ENCODE results near the gene EPGN.
"Not testable (repeated sequence)": the region's sequence is repeated elsewhere in the genome, so short reads cannot be mapped to it uniquely, and the experiment has no call there.

Gene EPGN

DNA sequence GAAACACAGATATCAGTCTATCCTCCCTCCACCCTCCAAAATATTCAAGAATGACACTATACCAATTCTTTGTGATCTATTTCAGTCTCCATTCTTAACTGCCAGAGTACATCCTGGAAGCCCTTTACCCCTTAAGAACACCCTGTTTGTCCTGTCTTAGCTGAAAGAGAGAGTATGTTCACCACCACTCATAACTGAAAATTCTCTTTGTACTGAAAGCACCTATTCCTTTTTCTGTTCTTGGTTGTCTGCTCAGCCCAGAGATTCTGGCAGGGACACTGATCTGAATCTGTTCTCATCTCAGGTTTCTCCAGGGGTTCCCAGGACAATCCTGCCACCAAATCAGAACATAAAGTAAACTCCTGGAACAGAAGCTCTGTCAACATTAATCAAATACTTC, 31.2 kb downstream of the EPGN start:
- Histone ChIP-seq H3K4me3 (ENCODE audit: control insufficient read depth in 1 of 7, extremely low read depth in 1 of 7, insufficient read depth in 4 of 7, low read depth in 2 of 7, low read length in 6 of 7) (no peak overlapping the region), H3K9me3 (ENCODE audit: control extremely low read depth in 1 of 5, control insufficient read depth in 4 of 5, insufficient read depth in 2 of 5, low read depth in 1 of 5, low read length in 4 of 5) (peaks cover 2 to 30% (median 15%) of the 10 kb centered on the region in 5 experiments), H3K27ac (ENCODE audit: insufficient read depth in 1 of 2, low read depth in 1 of 2, low read length in 2 of 2, poor library complexity in 1 of 2, severe bottlenecking in 2 of 2) (peak overlapping the region; percentile 36 to 59), H3K36me3 (ENCODE audit: control insufficient read depth in 4 of 4, insufficient read depth in 4 of 4, low read length in 3 of 4) (peaks cover 0 to 23% (median 7%) of the 10 kb centered on the region in 4 experiments), H3K27me3 (replicated peaks in 2 of 5; ENCODE audit: control insufficient read depth in 4 of 5, insufficient read depth in 5 of 5, low read length in 4 of 5) (no peaks in the 10 kb centered on the region), H3K4me1 (ENCODE audit: control extremely low read depth in 1 of 4, control insufficient read depth in 4 of 4, insufficient read depth in 4 of 4, low read length in 3 of 4) (peaks cover 0 to 14% (median 0%) of the 10 kb centered on the region in 4 experiments)
- POLR2A ChIA-PET = no interaction called here
- no peak for DNase-seq
- CTCF ChIA-PET = interaction anchor here (0.7 to 2.4 kb wide), 2 partner anchors 19 to 105 kb away, joined by 3 to 15 read pairs; no protein-coding TSS in a partner anchor

DNA sequence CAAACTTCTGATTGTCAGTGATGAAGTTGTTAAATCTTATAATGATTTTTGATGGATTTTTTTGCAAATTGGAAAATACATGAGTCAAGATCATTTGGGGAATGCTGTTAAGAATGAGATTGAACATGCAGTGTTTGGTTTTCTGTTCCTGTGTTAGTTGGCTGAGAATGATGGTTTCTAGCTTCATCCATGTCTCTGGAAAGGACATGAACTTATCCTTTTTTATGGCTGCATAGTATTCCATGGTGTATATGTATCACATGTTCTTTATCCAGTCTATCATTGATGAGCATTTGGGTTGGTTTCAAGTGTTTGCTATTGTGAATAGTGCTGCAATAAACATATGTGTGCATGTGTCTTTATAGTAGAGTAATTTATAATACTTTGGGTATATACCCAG, 32.2 kb downstream of the EPGN start:
- POLR2A ChIA-PET; H3K27me3 ChIP-seq (replicated peaks in 2 of 5; ENCODE audit: control insufficient read depth in 4 of 5, insufficient read depth in 5 of 5, low read length in 4 of 5); DNase-seq; H3K27ac ChIP-seq (ENCODE audit: insufficient read depth in 1 of 2, low read depth in 1 of 2, low read length in 2 of 2, poor library complexity in 1 of 2, severe bottlenecking in 2 of 2); H3K4me3 ChIP-seq (ENCODE audit: control insufficient read depth in 1 of 7, extremely low read depth in 1 of 7, insufficient read depth in 4 of 7, low read depth in 2 of 7, low read length in 6 of 7): not testable (repeated sequence)
- CTCF ChIA-PET = interaction anchor here (0.6 to 0.7 kb wide), 2 partner anchors 24 to 104 kb away, joined by 3 read pairs; partner anchors contain the start of gene EREG
- Histone ChIP-seq H3K4me1 (ENCODE audit: control extremely low read depth in 1 of 4, control insufficient read depth in 4 of 4, insufficient read depth in 4 of 4, low read length in 3 of 4) (peaks cover 0 to 14% (median 0%) of the 10 kb centered on the region in 4 experiments), H3K36me3 (ENCODE audit: control insufficient read depth in 4 of 4, insufficient read depth in 4 of 4, low read length in 3 of 4) (peaks cover 0 to 22% (median 6%) of the 10 kb centered on the region in 4 experiments), H3K9me3 (ENCODE audit: control extremely low read depth in 1 of 5, control insufficient read depth in 4 of 5, insufficient read depth in 2 of 5, low read depth in 1 of 5, low read length in 4 of 5) (peaks cover 2 to 33% (median 14%) of the 10 kb centered on the region in 5 experiments)

DNA sequence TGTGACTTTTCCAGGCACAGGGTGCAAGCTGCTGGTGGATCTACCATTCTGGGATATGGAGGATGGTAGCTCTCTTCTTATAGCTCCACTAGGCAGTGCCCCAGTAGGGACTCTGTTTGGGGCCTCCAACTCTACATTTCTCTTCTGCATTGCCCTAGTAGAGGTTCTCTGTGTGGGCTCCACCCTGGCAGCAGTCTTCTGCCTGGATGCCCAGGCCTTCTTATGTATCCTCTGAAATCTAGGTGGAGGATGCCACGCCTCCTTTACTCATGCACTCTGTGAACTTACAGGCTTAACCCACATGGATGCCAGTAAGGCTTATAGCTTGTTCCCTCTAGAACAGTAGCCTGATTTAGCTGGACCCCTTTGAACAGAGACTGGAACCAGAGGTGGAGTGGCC, 35.8 kb downstream of the EPGN start:
- DNase-seq = peak in 2 of 3 donors; percentile 49 to 57
- no peak overlapping the region for H3K4me3 ChIP-seq (ENCODE audit: control insufficient read depth in 1 of 7, extremely low read depth in 1 of 7, insufficient read depth in 4 of 7, low read depth in 2 of 7, low read length in 6 of 7)
- POLR2A ChIA-PET = no interaction called here
- 100% methylated on average over 1 of the region's 1 CpG for WGBS (ENCODE audit: insufficient coverage)
- no peak overlapping the region for H3K27ac ChIP-seq (ENCODE audit: insufficient read depth in 1 of 2, low read depth in 1 of 2, low read length in 2 of 2, poor library complexity in 1 of 2, severe bottlenecking in 2 of 2)
- CTCF ChIA-PET = interaction anchor here (0.6 to 1.3 kb wide), 3 partner anchors 16 to 116 kb away, joined by 3 to 4 read pairs (median 3); no protein-coding TSS in a partner anchor
- H3K27me3 ChIP-seq (replicated peaks in 2 of 5; ENCODE audit: control insufficient read depth in 4 of 5, insufficient read depth in 5 of 5, low read length in 4 of 5) = no peaks in the 10 kb centered on the region
- H3K9me3 ChIP-seq (ENCODE audit: control extremely low read depth in 1 of 5, control insufficient read depth in 4 of 5, insufficient read depth in 2 of 5, low read depth in 1 of 5, low read length in 4 of 5) = peaks cover 2 to 51% (median 14%) of the 10 kb centered on the region in 5 experiments
- peaks cover 0 to 7% (median 0%) of the 10 kb centered on the region in 4 experiments for H3K4me1 ChIP-seq (ENCODE audit: control extremely low read depth in 1 of 4, control insufficient read depth in 4 of 4, insufficient read depth in 4 of 4, low read length in 3 of 4)
- H3K36me3 ChIP-seq (ENCODE audit: control insufficient read depth in 4 of 4, insufficient read depth in 4 of 4, low read length in 3 of 4) = peaks cover 0 to 32% (median 7%) of the 10 kb centered on the region in 4 experiments

DNA sequence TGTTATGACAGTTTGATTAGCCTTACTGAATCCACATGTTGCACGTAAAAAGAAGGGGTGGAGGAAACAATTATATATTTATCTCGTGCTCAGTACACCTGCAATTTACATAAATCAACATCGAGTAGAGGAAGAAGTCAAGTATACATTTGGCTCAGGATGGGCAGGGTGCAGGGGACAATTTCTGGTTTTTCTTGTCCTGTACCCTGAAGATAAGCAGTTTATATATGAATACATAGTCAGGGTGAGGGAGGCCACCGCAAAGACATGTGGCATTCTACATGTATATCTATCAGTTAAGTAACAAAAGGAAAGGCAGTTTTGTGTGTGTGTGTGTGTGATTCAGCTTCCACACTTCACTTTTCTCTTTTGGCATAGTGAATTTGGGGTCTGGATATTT, 45.6 kb downstream of the EPGN start:
- peak in 2 of 3 donors; percentile 74 to 88 for DNase-seq
- H3K27me3 ChIP-seq (replicated peaks in 2 of 5; ENCODE audit: control insufficient read depth in 4 of 5, insufficient read depth in 5 of 5, low read length in 4 of 5) = no peaks in the 10 kb centered on the region
- peaks cover 0 to 16% (median 2%) of the 10 kb centered on the region in 4 experiments for H3K4me1 ChIP-seq (ENCODE audit: control extremely low read depth in 1 of 4, control insufficient read depth in 4 of 4, insufficient read depth in 4 of 4, low read length in 3 of 4)
- H3K4me3 ChIP-seq (ENCODE audit: control insufficient read depth in 1 of 7, extremely low read depth in 1 of 7, insufficient read depth in 4 of 7, low read depth in 2 of 7, low read length in 6 of 7) = peak overlapping the region in 4 of 7 experiments; percentile 9 to 67 (median 49)
- no CpG with 5 or more reads among the region's 4 CpGs for WGBS (ENCODE audit: insufficient coverage)
- H3K9me3 ChIP-seq (ENCODE audit: control extremely low read depth in 1 of 5, control insufficient read depth in 4 of 5, insufficient read depth in 2 of 5, low read depth in 1 of 5, low read length in 4 of 5) = no peaks in the 10 kb centered on the region
- ChIA-PET CTCF (interaction anchor here (0.8 to 2.5 kb wide), 4 partner anchors 11 to 272 kb away, joined by 3 to 7 read pairs (median 6); partner anchors contain the start of gene EREG), POLR2A (no interaction called here)
- H3K27ac ChIP-seq (ENCODE audit: insufficient read depth in 1 of 2, low read depth in 1 of 2, low read length in 2 of 2, poor library complexity in 1 of 2, severe bottlenecking in 2 of 2) = peak overlapping the region in 1 of 2 experiments; percentile 49
- peaks cover 0 to 5% (median 0%) of the 10 kb centered on the region in 4 experiments for H3K36me3 ChIP-seq (ENCODE audit: control insufficient read depth in 4 of 4, insufficient read depth in 4 of 4, low read length in 3 of 4)

DNA sequence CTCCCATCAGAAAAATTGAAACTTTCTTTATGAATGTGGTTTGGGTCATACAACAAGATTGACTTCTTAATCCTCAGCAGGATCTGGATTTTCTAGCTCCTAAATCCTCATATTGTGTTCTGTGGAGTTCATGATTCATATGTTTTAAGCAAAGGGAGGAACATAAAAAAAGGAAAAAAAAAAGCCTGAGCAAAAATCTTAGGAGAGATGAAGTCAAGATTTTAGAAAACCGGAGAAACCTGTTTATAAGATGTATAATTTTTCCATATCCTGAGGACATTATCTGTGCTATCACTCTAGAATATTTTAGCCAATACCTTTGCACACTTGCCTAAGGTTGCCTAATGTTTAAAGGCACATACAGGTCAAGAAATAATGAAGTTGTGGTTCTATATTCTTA, 49.7 kb downstream of the EPGN start:
- no CpG with 5 or more reads among the region's 1 CpG for WGBS (ENCODE audit: insufficient coverage)
- POLR2A ChIA-PET = no interaction called here
- Histone ChIP-seq H3K4me1 (ENCODE audit: control extremely low read depth in 1 of 4, control insufficient read depth in 4 of 4, insufficient read depth in 4 of 4, low read length in 3 of 4) (peaks cover 0 to 31% (median 7%) of the 10 kb centered on the region in 4 experiments), H3K4me3 (ENCODE audit: control insufficient read depth in 1 of 7, extremely low read depth in 1 of 7, insufficient read depth in 4 of 7, low read depth in 2 of 7, low read length in 6 of 7) (no peak overlapping the region), H3K36me3 (ENCODE audit: control insufficient read depth in 4 of 4, insufficient read depth in 4 of 4, low read length in 3 of 4) (no peaks in the 10 kb centered on the region), H3K27ac (ENCODE audit: insufficient read depth in 1 of 2, low read depth in 1 of 2, low read length in 2 of 2, poor library complexity in 1 of 2, severe bottlenecking in 2 of 2) (no peak overlapping the region), H3K27me3 (replicated peaks in 2 of 5; ENCODE audit: control insufficient read depth in 4 of 5, insufficient read depth in 5 of 5, low read length in 4 of 5) (no peaks in the 10 kb centered on the region), H3K9me3 (ENCODE audit: control extremely low read depth in 1 of 5, control insufficient read depth in 4 of 5, insufficient read depth in 2 of 5, low read depth in 1 of 5, low read length in 4 of 5) (no peaks in the 10 kb centered on the region)
- CTCF ChIA-PET = interaction anchor here (1.2 to 1.8 kb wide), 3 partner anchors 10 to 38 kb away, joined by 3 to 5 read pairs (median 4); no protein-coding TSS in a partner anchor
- no peak for DNase-seq

DNA sequence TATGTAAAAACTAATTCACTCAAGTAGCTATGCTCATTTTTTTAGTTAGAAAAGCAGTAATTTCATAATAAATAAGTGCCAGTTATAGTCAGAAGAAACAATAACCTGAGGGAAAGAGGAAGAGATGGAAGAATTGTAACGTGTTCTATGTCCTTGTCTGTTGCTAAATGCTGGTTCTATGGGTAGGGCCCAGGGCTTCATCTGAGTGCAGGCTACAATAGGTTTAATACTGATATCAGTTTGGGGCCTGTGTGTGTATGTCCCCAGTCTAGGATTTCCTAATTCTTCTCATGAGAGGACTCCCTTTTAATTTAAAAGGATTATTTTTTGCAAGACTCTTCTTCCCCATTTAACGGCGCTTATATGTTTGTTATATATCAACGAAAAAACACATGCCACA, 53.4 kb downstream of the EPGN start:
- peak overlapping the region in 2 of 7 experiments; percentile 11 to 19 for H3K4me3 ChIP-seq (ENCODE audit: control insufficient read depth in 1 of 7, extremely low read depth in 1 of 7, insufficient read depth in 4 of 7, low read depth in 2 of 7, low read length in 6 of 7)
- peak overlapping the region in 1 of 2 experiments; percentile 34 for H3K27ac ChIP-seq (ENCODE audit: insufficient read depth in 1 of 2, low read depth in 1 of 2, low read length in 2 of 2, poor library complexity in 1 of 2, severe bottlenecking in 2 of 2)
- H3K9me3 ChIP-seq (ENCODE audit: control extremely low read depth in 1 of 5, control insufficient read depth in 4 of 5, insufficient read depth in 2 of 5, low read depth in 1 of 5, low read length in 4 of 5) = no peaks in the 10 kb centered on the region
- no peaks in the 10 kb centered on the region for H3K36me3 ChIP-seq (ENCODE audit: control insufficient read depth in 4 of 4, insufficient read depth in 4 of 4, low read length in 3 of 4)
- WGBS (ENCODE audit: insufficient coverage) = 17% methylated on average over 1 of the region's 4 CpGs
- CTCF ChIA-PET = interaction anchor here (1.5 to 2.1 kb wide), 4 partner anchors 9 to 172 kb away, joined by 3 to 7 read pairs (median 6); no protein-coding TSS in a partner anchor
- POLR2A ChIA-PET = no interaction called here
- H3K4me1 ChIP-seq (ENCODE audit: control extremely low read depth in 1 of 4, control insufficient read depth in 4 of 4, insufficient read depth in 4 of 4, low read length in 3 of 4) = peaks cover 0 to 35% (median 12%) of the 10 kb centered on the region in 4 experiments
- DNase-seq = no peak
- H3K27me3 ChIP-seq (replicated peaks in 2 of 5; ENCODE audit: control insufficient read depth in 4 of 5, insufficient read depth in 5 of 5, low read length in 4 of 5) = no peaks in the 10 kb centered on the region

DNA sequence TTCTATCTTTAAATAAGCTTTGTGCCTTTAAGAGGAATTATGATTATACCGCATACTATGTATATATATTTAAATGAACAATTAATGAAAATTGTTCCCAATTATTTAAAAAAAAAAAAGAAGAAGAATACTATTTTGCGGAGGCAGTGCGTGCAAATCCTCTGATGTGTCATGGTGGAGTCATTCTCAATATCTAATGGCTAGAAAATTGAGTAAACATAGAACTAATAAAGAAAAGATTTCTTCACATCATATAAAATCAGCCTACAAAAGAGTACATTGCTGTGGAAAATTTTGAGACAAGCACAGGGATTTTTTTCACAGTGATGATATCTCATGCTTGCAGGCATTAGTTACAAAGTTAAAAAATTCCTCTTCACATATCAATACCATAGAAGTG, 54.1 kb downstream of the EPGN start:
- Histone ChIP-seq H3K9me3 (ENCODE audit: control extremely low read depth in 1 of 5, control insufficient read depth in 4 of 5, insufficient read depth in 2 of 5, low read depth in 1 of 5, low read length in 4 of 5) (no peaks in the 10 kb centered on the region), H3K27ac (ENCODE audit: insufficient read depth in 1 of 2, low read depth in 1 of 2, low read length in 2 of 2, poor library complexity in 1 of 2, severe bottlenecking in 2 of 2) (no peak overlapping the region), H3K27me3 (replicated peaks in 2 of 5; ENCODE audit: control insufficient read depth in 4 of 5, insufficient read depth in 5 of 5, low read length in 4 of 5) (no peaks in the 10 kb centered on the region), H3K4me1 (ENCODE audit: control extremely low read depth in 1 of 4, control insufficient read depth in 4 of 4, insufficient read depth in 4 of 4, low read length in 3 of 4) (peaks cover 0 to 42% (median 14%) of the 10 kb centered on the region in 4 experiments), H3K36me3 (ENCODE audit: control insufficient read depth in 4 of 4, insufficient read depth in 4 of 4, low read length in 3 of 4) (no peaks in the 10 kb centered on the region), H3K4me3 (ENCODE audit: control insufficient read depth in 1 of 7, extremely low read depth in 1 of 7, insufficient read depth in 4 of 7, low read depth in 2 of 7, low read length in 6 of 7) (no peak overlapping the region)
- ChIA-PET CTCF (interaction anchor here (0.9 to 2.0 kb wide), 3 partner anchors 29 to 171 kb away, joined by 3 to 7 read pairs (median 3); no protein-coding TSS in a partner anchor), POLR2A (no interaction called here)
- no CpG with 5 or more reads among the region's 3 CpGs for WGBS (ENCODE audit: insufficient coverage)
- no peak for DNase-seq

Data from common myeloid progenitor, CD34-positive (primary cell).